Suppressor macrophage (primary cell): Measurements from ENCODE around the gene HECW1.
"Not testable (repeated sequence)": the region's sequence is repeated elsewhere in the genome, so short reads cannot be mapped to it uniquely, and the experiment has no call there.

Experiments used
- DNase-seq, 4 experiments: peaks; one replicate each; pipeline ENCODE4 v3.0.0-alpha.2; 2020 to 2022

Gene HECW1

GRCh38 chr7:43112941-43113621, 634 bp downstream of the HECW1 start:
- peak in 1 of 4 experiments; percentile 28 for DNase-seq

GRCh38 chr7:43113622-43114457, 1.4 kb downstream of the HECW1 start:
- DNase-seq = peak in 2 of 4 experiments; percentile 11 to 24

GRCh38 chr7:43114458-43114780, 2.0 kb downstream of the HECW1 start:
- DNase-seq = no peak

GRCh38 chr7:43116451-43116850, 4.0 kb downstream of the HECW1 start:
- peak in 1 of 4 experiments; percentile 16 for DNase-seq

- DNase-seq = peak; percentile 14 to 67 (median 53)
These were observed 4.6 kb downstream of the HECW1 start for GRCh38 chr7:43117095-43117494.

- DNase-seq = no peak
These were observed 5.4 kb downstream of the HECW1 start for GRCh38 chr7:43117861-43118260.

- peak in 3 of 4 experiments; percentile 22 to 43 (median 41) for DNase-seq
These were observed 5.9 kb downstream of the HECW1 start for GRCh38 chr7:43118313-43118712.

GRCh38 chr7:43119371-43120075, 7.1 kb downstream of the HECW1 start:
- DNase-seq = no peak

- DNase-seq = no peak
These were observed 9.5 kb downstream of the HECW1 start for GRCh38 chr7:43121973-43122372.

GRCh38 chr7:43123457-43123856, 11.0 kb downstream of the HECW1 start:
- DNase-seq = no peak

- peak in 3 of 4 experiments; percentile 15 to 25 (median 23) for DNase-seq
These were observed 11.9 kb downstream of the HECW1 start for GRCh38 chr7:43124388-43124787.

- DNase-seq = no peak
These were observed 17.9 kb downstream of the HECW1 start for GRCh38 chr7:43130347-43130746.

- DNase-seq = no peak
These were observed 22.7 kb downstream of the HECW1 start for GRCh38 chr7:43135129-43135528.

GRCh38 chr7:43136064-43136463, 23.6 kb downstream of the HECW1 start:
- no peak for DNase-seq

GRCh38 chr7:43137121-43137744, 24.8 kb downstream of the HECW1 start:
- not testable (repeated sequence) for DNase-seq

- DNase-seq = no peak
These were observed 25.4 kb downstream of the HECW1 start for GRCh38 chr7:43137811-43138210.

- no peak for DNase-seq
These were observed 26.3 kb downstream of the HECW1 start for GRCh38 chr7:43138710-43139109.

- DNase-seq = no peak
These were observed 26.7 kb downstream of the HECW1 start for GRCh38 chr7:43139137-43139536.

- DNase-seq = no peak
These were observed 27.7 kb downstream of the HECW1 start for GRCh38 chr7:43140186-43140585.

- DNase-seq = no peak
These were observed 28.6 kb downstream of the HECW1 start for GRCh38 chr7:43141091-43141490.

- no peak for DNase-seq
These were observed 30.3 kb downstream of the HECW1 start for GRCh38 chr7:43142703-43143102.

- DNase-seq = no peak
These were observed 31.6 kb downstream of the HECW1 start for GRCh38 chr7:43143918-43144589.
